GM10847 (cell line): ENCODE data around the gene TAPBPL.

Experiments used
- POLR2A ChIP-seq: IDR thresholded peaks from 2 replicates; pipeline ENCODE4 v1.6.1; 2011; ENCODE audit not compliant: insufficient read length; ENCODE audit errors: extremely low read depth

Gene TAPBPL

GRCh38 chr12:6452245-6452943 lies 552 bp downstream of the TAPBPL start:
- TF ChIP-seq POLR2A, result no peak

- peak; percentile 29 for TF ChIP-seq POLR2A
Measured at GRCh38 chr12:6452944-6453630, 1.2 kb downstream of the TAPBPL start.

- no peak for TF ChIP-seq POLR2A
Measured at GRCh38 chr12:6457220-6457945, 5.5 kb downstream of the TAPBPL start.

- TF ChIP-seq POLR2A, result no peak
Measured at GRCh38 chr12:6458281-6459003, 6.6 kb downstream of the TAPBPL start.

- TF ChIP-seq POLR2A, result no peak
Measured at GRCh38 chr12:6459004-6459337, 7.1 kb downstream of the TAPBPL start.

GRCh38 chr12:6460751-6461371 lies 9.0 kb downstream of the TAPBPL start:
- TF ChIP-seq POLR2A, result no peak

GRCh38 chr12:6461401-6462233 lies 9.8 kb downstream of the TAPBPL start:
- peak; percentile 26 for TF ChIP-seq POLR2A

GRCh38 chr12:6462234-6462995 lies 10.6 kb downstream of the TAPBPL start:
- peak; percentile 8 for TF ChIP-seq POLR2A

- TF ChIP-seq POLR2A, result no peak
Measured at GRCh38 chr12:6463216-6463615, 11.4 kb downstream of the TAPBPL start.

GRCh38 chr12:6463858-6464257 lies 12.0 kb downstream of the TAPBPL start:
- TF ChIP-seq POLR2A, result no peak

- no peak for TF ChIP-seq POLR2A
Measured at GRCh38 chr12:6464531-6464930, 12.7 kb downstream of the TAPBPL start.

GRCh38 chr12:6465467-6466183 lies 13.8 kb downstream of the TAPBPL start:
- TF ChIP-seq POLR2A, result no peak

GRCh38 chr12:6466184-6466573 lies 14.3 kb downstream of the TAPBPL start:
- TF ChIP-seq POLR2A, result no peak

GRCh38 chr12:6468283-6468575 lies 16.4 kb downstream of the TAPBPL start:
- no peak for TF ChIP-seq POLR2A

- no peak for TF ChIP-seq POLR2A
Measured at GRCh38 chr12:6469092-6469491, 17.2 kb downstream of the TAPBPL start.
